ENCODE measurements around the gene HAND2. TPM values are rescaled to one million over a fixed set of nuclear protein-coding genes. Genes with fewer than 3 reads are reported as not detected.
A peak's percentile ranks its signal among the peaks of the same experiment; 100 is the strongest.

Gene HAND2
- total and polyA plus RNA-seq, 7 donors = 0.05 to 0.54 (median 0.13) TPM; not detected in 2

DNA sequence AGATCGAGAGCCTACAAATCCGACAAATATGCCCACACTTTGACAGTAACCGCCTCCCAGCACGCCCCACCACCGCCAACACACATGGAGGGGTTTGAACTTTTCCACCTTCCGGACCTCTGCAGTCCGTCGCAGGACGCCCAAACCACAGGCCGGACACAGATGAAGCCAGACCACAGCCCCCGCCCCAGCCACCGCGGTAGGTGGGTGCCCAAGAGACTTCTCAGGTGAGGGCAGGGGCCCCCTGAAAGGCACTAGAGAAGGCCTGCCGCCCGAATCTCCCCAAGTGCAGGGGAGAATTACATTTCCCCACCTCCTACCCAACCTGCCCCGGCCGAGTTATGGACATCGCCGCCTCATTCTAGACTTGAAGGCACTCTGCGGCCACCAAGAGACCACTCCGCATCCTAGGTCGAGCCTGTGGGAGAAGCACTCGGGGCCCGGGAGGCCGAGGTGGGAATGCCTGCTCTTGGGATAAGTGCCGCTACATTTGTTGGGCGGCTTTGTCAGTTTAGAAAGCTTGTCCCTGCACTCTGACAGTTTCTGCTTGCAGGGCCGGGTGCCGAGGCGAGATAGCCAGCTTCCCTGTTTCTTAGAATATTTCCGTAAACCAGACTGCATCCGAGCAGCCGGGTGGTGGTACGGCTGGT is 21.5 kb downstream of the HAND2 start:
- H3K36me3 ChIP-seq (ENCODE audit: insufficient read depth in 1 of 2, low read depth in 1 of 2) = no peaks in the 10 kb centered on the region
- H3K27me3 ChIP-seq (ENCODE audit: insufficient read depth in 3 of 3, low read length in 2 of 3) = peaks cover 5 to 83% (median 25%) of the 10 kb centered on the region in 3 donors
- H3K4me1 ChIP-seq = no peaks in the 10 kb centered on the region
- no peak for TF ChIP-seq CTCF (IDR thresholded peaks at IDR 0.05)
- H3K9me3 ChIP-seq = no peaks in the 10 kb centered on the region
- H3K4me3 ChIP-seq = no peak overlapping the region
- intact Hi-C loops (cut with DNase I) = loop anchor here in 1 of 2 donors (5.0 kb wide), 1 partner anchor 614 kb away; no protein-coding TSS in a partner anchor
- DNase-seq = no peak
- 50 to 66% (median 65%) methylated on average over 34 of the region's 34 CpGs for WGBS, 3 donors
- no peak for ATAC-seq
- H3K27ac ChIP-seq = no peak overlapping the region

DNA sequence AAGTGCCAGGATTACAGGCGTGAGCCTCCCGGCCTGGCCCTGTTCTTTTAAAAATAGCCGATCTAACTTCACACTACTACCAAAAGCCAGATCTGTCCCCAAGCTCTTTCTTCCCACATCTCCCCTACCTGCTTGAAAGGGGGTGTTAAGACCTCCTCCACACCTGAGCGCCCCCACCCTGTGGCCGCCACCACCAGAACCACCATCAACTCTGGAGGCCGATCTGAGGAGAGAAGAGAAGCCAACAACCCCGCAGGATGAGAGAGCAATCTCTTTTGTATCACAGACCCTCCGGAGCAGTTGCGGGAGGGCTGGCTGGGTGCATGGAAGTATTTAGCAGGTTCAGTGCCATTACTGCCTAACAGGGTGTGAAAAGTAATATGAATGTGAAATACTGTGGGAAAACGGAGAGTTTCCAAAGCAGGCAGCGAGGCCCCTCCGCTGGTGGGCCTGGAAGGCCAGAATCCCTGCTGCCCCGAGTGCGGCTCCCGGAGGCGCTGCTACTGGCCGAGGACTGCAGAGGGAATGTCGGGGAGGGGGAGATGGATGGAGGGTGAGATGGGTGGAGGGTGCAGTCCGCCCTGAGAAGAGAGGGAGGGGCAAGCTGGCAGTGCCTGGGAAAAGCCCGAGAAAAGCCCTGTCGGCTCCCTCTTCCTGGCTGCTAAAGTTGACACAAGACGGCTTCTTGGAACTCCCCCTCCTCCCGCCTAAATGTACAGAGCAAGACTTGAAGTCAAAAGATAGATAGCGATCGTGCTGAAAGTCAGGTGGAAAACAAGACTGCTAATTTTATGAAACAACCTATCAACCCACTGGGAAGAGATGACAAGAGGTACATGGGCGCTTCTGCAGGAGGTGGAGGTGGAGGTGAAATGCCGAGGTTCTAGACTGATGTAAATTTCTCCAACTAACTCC is 22.3 kb downstream of the HAND2 start:
- H3K4me3 ChIP-seq = no peak overlapping the region
- no peaks in the 10 kb centered on the region for H3K4me1 ChIP-seq
- peaks cover 5 to 88% (median 26%) of the 10 kb centered on the region in 3 donors for H3K27me3 ChIP-seq (ENCODE audit: insufficient read depth in 3 of 3, low read length in 2 of 3)
- H3K9me3 ChIP-seq = no peaks in the 10 kb centered on the region
- WGBS, 3 donors = 69 to 72% (median 72%) methylated on average over 27 of the region's 27 CpGs
- H3K36me3 ChIP-seq (ENCODE audit: insufficient read depth in 1 of 2, low read depth in 1 of 2) = no peaks in the 10 kb centered on the region
- no peak for ATAC-seq
- no peak for TF ChIP-seq CTCF (IDR thresholded peaks at IDR 0.05)
- no peak for DNase-seq
- H3K27ac ChIP-seq = no peak overlapping the region
- intact Hi-C loops (cut with DNase I) = loop anchor here in 1 of 2 donors (5.0 kb wide), 1 partner anchor 615 kb away; no protein-coding TSS in a partner anchor

- DNase-seq (no peak), ATAC-seq (no peak)
- no peak for TF ChIP-seq CTCF (IDR thresholded peaks at IDR 0.05)
- intact Hi-C loops (cut with DNase I) = loop anchor here in 1 of 2 donors (5.0 kb wide), 1 partner anchor 616 kb away; no protein-coding TSS in a partner anchor
- H3K36me3 ChIP-seq (ENCODE audit: insufficient read depth in 1 of 2, low read depth in 1 of 2) = no peaks in the 10 kb centered on the region
- H3K9me3 ChIP-seq = no peaks in the 10 kb centered on the region
- WGBS, 3 donors = 36 to 48% (median 46%) methylated on average over 35 of the region's 35 CpGs
- H3K27ac ChIP-seq = no peak overlapping the region
- H3K4me3 ChIP-seq = peak overlapping the region; percentile 1
- H3K27me3 ChIP-seq (ENCODE audit: insufficient read depth in 3 of 3, low read length in 2 of 3) = peaks cover under 1 to 88% (median 28%) of the 10 kb centered on the region in 3 donors
- H3K4me1 ChIP-seq = no peaks in the 10 kb centered on the region
Measured at GRCh38 chr4:173506597-173507211, 23.3 kb downstream of the HAND2 start.

- Histone ChIP-seq H3K4me1 (no peaks in the 10 kb centered on the region), H3K27ac (no peak overlapping the region), H3K27me3 (ENCODE audit: insufficient read depth in 3 of 3, low read length in 2 of 3) (peaks cover 0 to 88% (median 34%) of the 10 kb centered on the region in 3 donors), H3K9me3 (no peaks in the 10 kb centered on the region), H3K36me3 (ENCODE audit: insufficient read depth in 1 of 2, low read depth in 1 of 2) (no peaks in the 10 kb centered on the region), H3K4me3 (no peak overlapping the region)
- WGBS, 3 donors = 31 to 35% (median 32%) methylated on average over 9 of the region's 9 CpGs
- ATAC-seq (peak in 3 of 4 donors; percentile 48 to 81 (median 56)), DNase-seq (no peak)
- peak; percentile 50 for TF ChIP-seq CTCF (IDR thresholded peaks at IDR 0.05)
- intact Hi-C loops (cut with DNase I) = loop anchor here in 1 of 2 donors (5.0 kb wide), 1 partner anchor 616 kb away; no protein-coding TSS in a partner anchor
Measured at GRCh38 chr4:173505924-173506518, 24.0 kb downstream of the HAND2 start.

Measured in psoas muscle (tissue), 8 donors.